NCI-H2196 treated with DMSO at 0.1 percent for 48 hours (cell line): ENCODE measurements around the gene FDXACB1.

Experiments used
- DNase-seq: peaks from one replicate; lab custom pipeline; 2025; ENCODE audit not compliant: unreplicated experiment; lab: John Stamatoyannopoulos, UW

FDXACB1 gene

DNA sequence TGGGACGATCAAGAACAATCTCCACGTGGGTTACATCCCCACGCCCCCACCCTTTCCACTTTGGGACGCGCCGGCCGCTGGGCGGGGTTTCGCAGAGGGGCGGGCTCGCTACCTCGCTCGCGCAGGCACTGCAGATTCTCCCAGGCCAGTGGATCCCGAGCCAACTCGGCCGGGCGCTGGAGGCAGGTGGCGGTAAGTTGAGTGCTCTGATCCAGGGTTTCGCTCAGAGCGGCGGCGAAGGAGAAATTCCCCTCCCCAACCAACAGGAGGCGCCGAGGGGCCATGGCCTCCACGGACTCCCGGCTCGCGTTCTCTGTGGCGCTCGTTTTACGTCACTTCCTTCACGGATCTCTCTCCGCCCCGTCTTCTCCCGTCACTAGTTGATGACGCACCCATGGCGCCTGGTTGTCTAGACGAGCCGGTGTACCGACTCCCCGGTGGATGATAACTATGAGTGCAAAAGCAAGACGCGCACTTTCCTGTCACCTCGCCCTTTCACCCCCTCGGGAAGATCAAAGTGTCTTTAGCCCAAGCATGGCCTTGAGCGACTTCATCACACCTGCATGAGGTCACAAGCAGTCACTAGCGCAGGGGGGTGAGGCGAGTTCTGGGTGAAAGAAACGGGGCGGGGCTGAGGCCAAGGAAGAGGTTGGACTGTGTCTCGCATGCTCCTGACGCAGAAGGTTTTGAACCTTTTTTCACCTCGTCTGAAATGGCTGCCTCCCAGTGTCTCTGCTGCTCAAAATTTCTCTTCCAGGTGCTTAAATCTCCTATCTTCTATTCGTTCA, at the start of gene FDXACB1, which contains the start of gene CFAP68:
Gene FDXACB1, minus strand, starts transcription at position 317 of the 788 bp plus-strand sequence. Its CDS starts 33 bp downstream, at position 284.
Gene CFAP68, plus strand, starts transcription at position 693 of the 788 bp plus-strand sequence. Its CDS starts 20 bp downstream, at position 713.
- DNase-seq: peak; percentile 97

GRCh38 chr11:111926505-111927391, 47.8 kb upstream of the FDXACB1 start:
- peak; percentile 98 for DNase-seq

- DNase-seq: no peak
These were observed 47.0 kb upstream of the FDXACB1 start for GRCh38 chr11:111925953-111926352.

GRCh38 chr11:111923951-111924350, 45.0 kb upstream of the FDXACB1 start:
- no peak for DNase-seq

GRCh38 chr11:111923351-111923788, 44.4 kb upstream of the FDXACB1 start:
- DNase-seq: no peak

- DNase-seq: no peak
These were observed 43.8 kb upstream of the FDXACB1 start for GRCh38 chr11:111922803-111923202.

DNA sequence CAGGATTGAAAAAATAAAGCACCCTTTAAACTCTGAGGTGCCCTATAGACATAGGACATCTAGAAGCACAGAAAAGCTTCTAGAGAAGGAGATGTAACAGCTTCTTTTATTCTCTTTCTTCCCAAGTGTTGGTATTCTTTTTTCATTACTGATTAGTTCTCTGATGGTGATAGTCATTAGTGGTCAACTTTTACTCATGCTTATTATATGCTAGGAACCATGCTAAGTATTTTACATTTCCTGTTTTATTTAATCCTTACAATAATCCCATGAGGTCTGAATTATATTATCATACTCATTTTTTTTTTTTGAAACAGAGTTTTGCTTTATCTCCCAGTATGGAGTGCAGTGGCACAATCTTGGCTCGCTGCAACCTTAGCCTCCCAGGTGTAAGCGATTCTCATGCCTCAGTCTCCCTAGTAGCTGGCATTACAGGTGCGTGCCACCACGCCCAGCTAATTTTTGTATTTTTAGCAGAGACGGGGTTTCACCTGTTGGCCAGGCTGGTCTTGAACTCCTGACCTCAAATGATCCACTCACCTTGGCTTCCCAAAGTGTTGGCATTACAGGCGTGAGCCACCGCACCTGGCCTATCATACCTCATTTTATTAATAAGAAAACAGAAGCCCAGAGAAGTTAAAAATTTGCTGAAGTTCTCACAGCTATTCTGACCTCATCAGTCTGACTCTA, 42.7 kb upstream of the FDXACB1 start:
- no peak for DNase-seq

GRCh38 chr11:111920908-111921307, 41.9 kb upstream of the FDXACB1 start:
- DNase-seq: no peak

DNA sequence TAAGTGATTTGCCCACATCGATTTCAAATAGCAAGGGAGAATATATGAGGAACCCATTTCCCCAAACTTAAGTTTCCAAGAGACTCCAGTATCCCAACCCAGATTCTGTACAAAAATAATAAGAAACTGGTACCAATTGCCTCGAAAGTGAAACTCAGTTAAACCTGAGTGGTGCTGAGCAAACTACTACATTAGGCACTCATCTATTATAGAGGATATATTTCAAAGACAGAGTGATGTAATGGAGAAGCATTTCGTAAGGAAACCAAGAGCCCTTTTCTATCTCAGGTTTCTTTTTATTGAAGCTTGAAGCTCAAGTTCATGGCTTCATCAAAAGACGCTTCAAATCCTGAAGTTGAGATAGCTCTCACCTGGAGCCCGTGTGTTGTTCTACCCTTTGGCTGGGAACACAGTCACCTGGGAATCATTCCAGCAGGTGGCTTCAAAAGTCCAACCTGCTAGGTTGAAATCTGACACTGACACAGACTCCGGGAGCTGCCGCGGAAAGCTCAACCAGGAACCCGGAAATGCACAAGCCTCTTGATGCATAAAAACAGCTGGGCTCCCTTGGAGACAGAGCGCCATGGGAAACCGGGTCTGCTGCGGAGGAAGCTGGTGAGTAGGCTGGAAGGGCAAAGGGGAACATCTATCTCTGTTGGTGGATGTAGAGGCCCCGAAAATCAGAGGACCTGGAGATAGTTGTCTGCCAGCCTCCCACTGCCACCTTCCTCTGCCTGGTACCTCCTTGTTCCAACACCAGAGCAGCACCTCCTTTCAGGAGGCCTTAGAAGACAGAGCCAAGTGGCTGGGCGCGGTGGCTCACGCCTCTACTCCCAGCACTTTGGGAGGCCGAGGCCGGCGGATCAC, 39.7 kb upstream of the FDXACB1 start, which contains the start of gene C11orf52:
Gene C11orf52, plus strand, starts transcription at position 524 of the 867 bp plus-strand sequence. Its CDS starts 60 bp downstream, at position 584.
- peak; percentile 93 for DNase-seq

- no peak for DNase-seq
These were observed 38.8 kb upstream of the FDXACB1 start for GRCh38 chr11:111917788-111918187.

GRCh38 chr11:111917312-111917711, 38.3 kb upstream of the FDXACB1 start:
- no peak for DNase-seq

DNA sequence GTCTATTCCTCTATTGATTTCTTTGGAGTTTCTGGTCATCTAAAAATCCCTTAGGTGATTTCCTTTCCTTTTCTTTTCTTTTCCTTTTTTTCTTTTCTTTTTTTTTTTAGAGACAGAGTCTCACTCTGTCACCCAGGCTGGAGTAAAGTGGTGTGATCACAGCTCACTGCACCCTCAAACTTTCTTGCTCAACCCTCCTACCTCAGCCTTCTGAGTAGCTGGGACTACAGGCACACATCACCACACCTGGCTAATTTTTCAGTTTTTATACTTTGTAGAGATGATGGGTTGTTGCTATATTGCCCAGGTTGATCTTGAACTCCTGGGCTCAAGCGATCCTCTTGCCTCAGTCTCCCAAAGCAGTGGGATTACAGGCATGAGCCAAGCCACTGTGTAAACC, 37.8 kb upstream of the FDXACB1 start:
- DNase-seq: no peak

DNA sequence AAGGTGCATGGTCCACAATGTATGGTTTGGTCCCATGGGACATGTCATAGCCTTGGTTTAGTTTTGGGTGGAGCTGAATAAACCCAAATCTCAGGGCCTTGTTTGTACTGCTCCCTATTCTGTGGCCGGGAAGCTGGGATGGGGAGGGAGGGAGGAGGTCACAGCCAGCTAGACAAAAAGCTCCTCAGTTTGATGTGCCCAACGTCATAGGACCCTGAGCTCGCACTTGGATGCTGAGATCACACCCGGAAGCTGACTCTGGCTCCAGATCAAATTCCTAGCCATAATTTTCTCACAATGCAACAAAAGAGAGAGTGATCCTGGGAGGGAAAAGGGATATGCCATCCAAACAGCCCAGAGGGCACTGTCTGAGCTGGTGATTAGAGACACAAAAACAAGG, 35.0 kb upstream of the FDXACB1 start:
- no peak for DNase-seq

- no peak for DNase-seq
These were observed 34.3 kb upstream of the FDXACB1 start for GRCh38 chr11:111913031-111913861.

- no peak for DNase-seq
These were observed 33.6 kb upstream of the FDXACB1 start, which contains the start of gene HSPB2 for GRCh38 chr11:111912535-111912934. Gene HSPB2 (plus strand): TSS chr11:111912734. CDS start chr11:111912830, 96 bp downstream.

DNA sequence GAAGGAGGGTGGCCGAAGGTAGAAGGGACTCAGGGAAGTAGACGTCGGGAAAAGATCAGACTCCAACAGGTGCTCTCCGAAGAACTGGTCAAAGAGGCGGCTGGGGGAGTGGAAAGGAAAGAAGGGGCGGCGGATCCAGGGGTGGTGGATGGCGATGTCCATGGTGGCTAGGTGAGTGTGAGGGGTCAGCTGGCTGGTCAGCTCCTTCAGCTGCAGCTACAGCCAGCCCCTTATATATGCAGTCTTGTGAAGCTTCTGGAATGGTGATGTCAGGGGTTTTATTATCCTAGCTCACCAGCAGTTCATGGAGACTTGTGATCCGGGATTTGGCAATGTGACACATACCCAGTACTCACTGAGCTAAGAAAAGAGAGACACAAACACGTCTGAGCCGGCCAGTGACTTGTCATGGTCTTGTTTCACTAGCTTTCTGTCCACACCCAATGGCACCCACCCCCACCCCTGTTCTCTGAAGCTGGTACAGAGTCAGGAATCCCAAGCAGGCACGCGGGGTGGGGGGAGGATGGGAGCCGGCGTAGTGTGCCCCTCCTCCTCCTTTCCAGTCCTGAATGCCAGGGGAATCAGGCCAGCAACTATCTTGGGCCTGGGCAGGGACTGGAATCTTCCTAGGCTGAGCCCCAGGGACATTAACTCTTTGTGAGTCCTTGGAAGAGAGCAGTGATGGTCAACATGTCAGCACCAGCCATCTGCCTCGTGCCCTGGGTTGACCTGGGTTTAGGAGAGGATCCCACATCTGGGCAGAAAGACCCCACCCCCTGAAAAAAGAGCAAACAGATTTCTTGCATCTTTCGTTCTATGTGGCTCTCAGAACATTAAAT, 32.8 kb upstream of the FDXACB1 start, which contains the start of gene CRYAB:
Gene CRYAB, minus strand, starts transcription at position 208 of the 839 bp plus-strand sequence. Its CDS starts 46 bp downstream, at position 162.
- DNase-seq: no peak

DNA sequence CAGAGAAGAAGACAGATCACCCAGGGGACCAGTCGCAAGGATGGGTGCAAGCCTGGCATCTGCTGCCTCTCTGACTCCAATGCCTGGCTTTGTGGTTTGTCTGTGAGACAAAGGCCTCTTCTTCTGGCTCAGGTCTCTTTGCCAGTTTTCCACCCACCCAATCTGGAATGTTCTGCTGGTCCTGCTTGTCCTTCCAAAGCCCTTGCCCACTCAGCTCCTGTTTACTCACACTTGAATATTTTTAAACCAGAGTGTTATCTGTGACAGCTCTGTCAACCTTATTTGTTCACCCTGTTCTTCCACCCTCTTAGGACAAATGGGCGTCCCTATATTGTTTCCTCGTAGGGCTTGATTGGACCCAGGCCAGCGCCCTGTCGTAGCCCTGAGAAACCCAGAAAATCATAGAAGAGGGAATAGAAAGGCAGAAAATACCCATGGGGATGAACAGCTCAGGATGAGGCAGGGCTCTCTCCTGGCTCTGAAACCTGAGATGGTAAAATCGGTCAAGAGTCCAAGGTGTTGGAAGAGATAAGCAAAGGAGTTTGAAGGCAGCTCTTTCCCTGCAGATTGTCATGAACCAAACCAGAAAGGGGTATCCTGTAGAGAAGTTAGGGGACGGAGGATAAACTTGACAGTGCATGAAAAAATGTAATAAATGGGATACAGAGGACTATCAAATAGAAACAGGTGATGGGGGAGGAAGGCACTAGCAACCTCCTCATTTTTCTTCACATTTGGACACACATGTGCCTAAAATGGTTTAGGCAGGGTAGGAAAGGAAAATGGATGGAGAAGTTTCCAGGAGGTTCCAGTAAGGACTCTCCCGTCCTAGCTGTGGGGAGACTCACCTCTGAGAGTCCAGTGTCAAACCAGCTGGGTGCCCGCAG, 32.0 kb upstream of the FDXACB1 start:
- DNase-seq: no peak
